Stomach (tissue), 9 donors: ENCODE data around the gene PRSS38. TPM values are rescaled to one million over a fixed set of nuclear protein-coding genes. Genes with fewer than 3 reads are reported as not detected.

Experiments used
- DNase-seq, 2 donors: peaks; one replicate each; pipeline versions ENCODE4 v3.0.0 to v3.0.0-alpha.2; 2013 to 2019
- H3K27ac ChIP-seq, 5 donors: fragments of 200-600 bp in 4 of 5; sonication (generic) in 4 of 5; one replicate each; pipeline ENCODE4 v1.5.1; 2013 to 2019; ENCODE audit warnings: mild to moderate bottlenecking in 1 of 5, moderate library complexity in 1 of 5
- H3K27me3 ChIP-seq, 3 donors: fragments of 200-600 bp; sonication (generic); one replicate each; pipeline ENCODE4 v1.5.1; 2017 to 2019; ENCODE audit warnings: mixed run types in 1 of 3
- H3K36me3 ChIP-seq, 4 donors: fragments of 200-600 bp; sonication (generic); 1 replicate in 3 of 4; 2 replicates in 1 of 4; pipeline ENCODE4 v1.5.1; 2016 to 2019
- H3K4me1 ChIP-seq, 4 donors: fragments of 200-600 bp; sonication (generic); one replicate each; pipeline ENCODE4 v1.5.1; 2016 to 2019
- H3K4me3 ChIP-seq, 4 donors: fragments of 200-600 bp; sonication (generic) in 3 of 4; one replicate each; pipeline ENCODE4 v1.5.1; 2016 to 2019; ENCODE audit warnings: mild to moderate bottlenecking in 1 of 4
- H3K9me3 ChIP-seq, 4 donors: fragments of 200-600 bp; sonication (generic); one replicate each; pipeline ENCODE4 v1.5.1; 2016 to 2019
- CTCF ChIP-seq, 7 experiments: fragments of 450-650 bp in 4 of 7; fragments of 200-600 bp in 3 of 7; sonication (generic) in 3 of 7; IDR thresholded peaks; one replicate each; pipeline ENCODE4 v1.5.1; 2016 to 2019; ENCODE audit warnings: antibody characterized with exemption in 7 of 7, control low read depth in 2 of 7, mild to moderate bottlenecking in 1 of 7
- EP300 ChIP-seq: sonication (generic); formaldehyde crosslinking; IDR thresholded peaks from one replicate; pipeline ENCODE4 v1.6.1; 2017; ENCODE audit warnings: antibody characterized with exemption
- POLR2A ChIP-seq, 4 donors: fragments of 450-650 bp; IDR thresholded peaks; one replicate each; pipeline ENCODE4 v1.6.1; 2016; ENCODE audit warnings: antibody characterized with exemption in 4 of 4, control low read depth in 2 of 4, mild to moderate bottlenecking in 1 of 4, moderate library complexity in 1 of 4
- POLR2AphosphoS5 ChIP-seq, 3 donors: sonication (generic); formaldehyde crosslinking; IDR thresholded peaks; one replicate each; pipeline ENCODE4 v1.6.1; 2016; ENCODE audit warnings: antibody characterized with exemption in 3 of 3
- WGBS, 5 donors: extraction: QIAGEN DNeasy Blood & Tissue Kit in 3 of 5; methylation state at CpG; one replicate each; pipeline versions ENCODE4 v1.1.5 to v1.1.7; 2013 to 2018; 5-methylcytosine and 5-hydroxymethylcytosine counted together
- intact Hi-C: fragments of 100-400 bp; cut with DNase I; formaldehyde crosslinking; loops from one replicate; pipeline ENCODE4 v1.15.1; 2023; ENCODE audit warnings: low total_unique reads
- polyA plus RNA-seq, 3 donors: library from polyadenylated mRNA; stranded (reverse); fragments of 200-250 nt; gene quantifications; one replicate each; pipeline ENCODE4 v1.2.3, GENCODE V29; 2013
- total RNA-seq, 5 donors: library from RNA; depleted of rRNA; stranded (reverse); fragments of >200 nt; gene quantifications; one replicate each; pipeline versions ENCODE4 v1.1.0 to v1.2.3, GENCODE V29; 2014 to 2016
- donor health status: healthy with polysubstance abuse.
- donor health status: Bipolar disorder and iron deficiency.
- donor health status: healthy.

The PRSS38 gene
- total and polyA plus RNA-seq, 8 donors = not detected

- Histone ChIP-seq H3K36me3 (peaks cover 29 to 86% (median 69%) of the 10 kb centered on the region in 4 donors), H3K27me3 (no peaks in the 10 kb centered on the region), H3K9me3 (no peaks in the 10 kb centered on the region), H3K4me1 (peaks cover 0 to 31% (median 9%) of the 10 kb centered on the region in 4 donors), H3K27ac (no peak overlapping the region), H3K4me3 (no peak overlapping the region)
- intact Hi-C loops = no loop called here
- TF ChIP-seq EP300 (no peak), CTCF (IDR thresholded peaks at IDR 0.05) (no peak), POLR2AphosphoS5 (IDR thresholded peaks at IDR 0.05) (no peak), POLR2A (IDR thresholded peaks at IDR 0.05) (no peak)
- DNase-seq = no peak
- WGBS, 5 donors = 88 to 97% (median 96%) methylated on average over 10 to 13 of the region's 13 CpGs
Observed at GRCh38 chr1:227770812-227771211, 44.7 kb upstream of the PRSS38 start.

- no peak overlapping the region for H3K4me3 ChIP-seq
- 88 to 96% (median 95%) methylated on average over 8 of the region's 8 CpGs for WGBS, 5 donors
- no peak for DNase-seq
- TF ChIP-seq CTCF (IDR thresholded peaks at IDR 0.05) (no peak), POLR2A (IDR thresholded peaks at IDR 0.05) (no peak), EP300 (no peak), POLR2AphosphoS5 (IDR thresholded peaks at IDR 0.05) (no peak)
- intact Hi-C loops = no loop called here
- peaks cover 29 to 89% (median 74%) of the 10 kb centered on the region in 4 donors for H3K36me3 ChIP-seq
- H3K9me3 ChIP-seq = no peaks in the 10 kb centered on the region
- no peak overlapping the region for H3K27ac ChIP-seq
- peaks cover 0 to 30% (median 7%) of the 10 kb centered on the region in 4 donors for H3K4me1 ChIP-seq
- no peaks in the 10 kb centered on the region for H3K27me3 ChIP-seq
Observed at GRCh38 chr1:227771326-227771725, 44.1 kb upstream of the PRSS38 start.

- TF ChIP-seq POLR2A (IDR thresholded peaks at IDR 0.05) = no peak
- TF ChIP-seq EP300 = no peak
- no peak for TF ChIP-seq CTCF (IDR thresholded peaks at IDR 0.05)
- no peak for TF ChIP-seq POLR2AphosphoS5 (IDR thresholded peaks at IDR 0.05)
- no peak for DNase-seq
- Histone ChIP-seq H3K4me3 (no peak overlapping the region), H3K27me3 (no peaks in the 10 kb centered on the region), H3K27ac (no peak overlapping the region), H3K9me3 (no peaks in the 10 kb centered on the region), H3K36me3 (peaks cover 28 to 89% (median 74%) of the 10 kb centered on the region in 4 donors), H3K4me1 (peaks cover 0 to 32% (median 7%) of the 10 kb centered on the region in 4 donors)
- intact Hi-C loops = no loop called here
- 95 to 99% (median 95%) methylated on average over 5 to 7 of the region's 7 CpGs for WGBS, 5 donors
Observed at GRCh38 chr1:227771771-227772170, 43.7 kb upstream of the PRSS38 start.

GRCh38 chr1:227773558-227773957 lies 41.9 kb upstream of the PRSS38 start:
- DNase-seq = no peak
- 85 to 94% (median 90%) methylated on average over 15 of the region's 15 CpGs for WGBS, 5 donors
- TF ChIP-seq POLR2A (IDR thresholded peaks at IDR 0.05) (no peak), POLR2AphosphoS5 (IDR thresholded peaks at IDR 0.05) (no peak), CTCF (IDR thresholded peaks at IDR 0.05) (no peak), EP300 (no peak)
- Histone ChIP-seq H3K4me3 (no peak overlapping the region), H3K9me3 (no peaks in the 10 kb centered on the region), H3K36me3 (peaks cover 10 to 79% (median 57%) of the 10 kb centered on the region in 4 donors), H3K27ac (no peak overlapping the region), H3K4me1 (peaks cover 0 to 25% (median 7%) of the 10 kb centered on the region in 4 donors), H3K27me3 (no peaks in the 10 kb centered on the region)
- intact Hi-C loops = no loop called here
